A549 (cell line): ENCODE results near the gene IQSEC3.

Source experiments
- CEBPB ChIP-seq, 2 experiments: fragments of >200 bp in 1 of 2; sonication (Bioruptor Twin) in 1 of 2; formaldehyde crosslinking in 1 of 2; IDR thresholded peaks; 2 replicates each; pipeline ENCODE4 v1.6.1; 2012 to 2016
- NFE2L2 ChIP-seq: fragments of 150-350 bp; conservative IDR thresholded peaks from 2 replicates; pipeline ENCODE4 v1.6.1; 2014; ENCODE audit warnings: low read length
- PHF8 ChIP-seq: fragments of 200-600 bp; sonication (generic); IDR thresholded peaks from 2 replicates; pipeline ENCODE4 v1.6.1; 2016; ENCODE audit warnings: low read depth, mild to moderate bottlenecking, antibody characterized with exemption, moderate library complexity, borderline replicate concordance
- POLR2A ChIP-seq: IDR thresholded peaks from 2 replicates; pipeline ENCODE4 v1.6.1; 2012; ENCODE audit warnings: mild to moderate bottlenecking, low read length
- RAD21 ChIP-seq, 2 experiments: fragments of >200 bp in 1 of 2; sonication (Bioruptor Twin) in 1 of 2; formaldehyde crosslinking in 1 of 2; IDR thresholded peaks in 1 of 2; conservative IDR thresholded peaks in 1 of 2; 2 replicates in 1 of 2; 3 replicates in 1 of 2; pipeline ENCODE4 v1.6.1; 2012 to 2018; ENCODE audit warnings: inconsistent platforms in 1 of 2
- RCOR1 ChIP-seq: fragments of 150-350 bp; IDR thresholded peaks from 2 replicates; pipeline ENCODE4 v1.6.1; 2014; ENCODE audit warnings: antibody characterized with exemption, low read length, low read depth
- TF ChIP-seq, protein P1 (sequence below): fragments of >200 bp; sonication (Bioruptor Twin); formaldehyde crosslinking; IDR thresholded peaks from 3 replicates; pipeline ENCODE4 v1.5.1; 2016
- TF ChIP-seq, protein P2 (sequence below): fragments of 200-600 bp; sonication (generic); IDR thresholded peaks from 2 replicates; pipeline ENCODE4 v1.6.1; 2016; ENCODE audit warnings: antibody characterized with exemption, mild to moderate bottlenecking, moderate library complexity

DNA sequence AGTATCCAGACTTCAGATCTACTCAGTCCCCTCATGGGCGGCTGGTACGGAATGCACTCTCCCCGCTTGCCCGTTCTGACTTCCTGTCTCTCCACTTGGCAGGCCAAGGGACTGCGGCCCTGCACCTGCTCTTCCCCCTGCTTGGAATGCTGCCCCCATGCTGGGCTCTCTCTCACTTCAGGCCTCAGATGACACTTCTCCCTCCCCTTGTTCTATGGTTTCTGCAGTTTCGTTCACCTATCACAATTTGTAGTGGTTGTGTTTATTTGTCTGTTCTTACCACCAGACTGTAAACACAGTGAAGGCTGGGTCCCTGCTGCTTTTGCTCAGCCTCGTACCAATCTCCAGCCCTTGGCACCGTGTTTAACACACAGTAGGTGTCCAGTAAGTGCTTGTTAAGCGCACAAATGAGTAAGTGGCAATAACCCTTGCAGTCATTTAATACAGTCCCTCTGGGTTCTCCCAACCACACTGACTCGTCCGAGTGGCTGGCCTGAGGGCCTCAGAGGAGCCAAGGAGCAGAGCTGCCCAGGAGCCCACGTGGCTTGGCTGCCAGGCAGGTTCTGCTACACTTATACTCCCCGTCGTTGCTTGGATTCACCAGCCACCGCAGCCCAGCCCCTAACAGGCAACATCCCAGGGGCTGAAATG, 135.6 kb downstream of the IQSEC3 start:
- TF ChIP-seq CEBPB (IDR thresholded peaks at IDR 0.05) (no peak), RCOR1 (no peak), POLR2A (no peak), RAD21 (conservative IDR thresholded peaks at IDR 0.05 in 1 of 2, IDR thresholded peaks at IDR 0.05 in 1 of 2) (no peak), NFE2L2 (no peak), PHF8 (no peak)
- TF ChIP-seq, protein P1, sequence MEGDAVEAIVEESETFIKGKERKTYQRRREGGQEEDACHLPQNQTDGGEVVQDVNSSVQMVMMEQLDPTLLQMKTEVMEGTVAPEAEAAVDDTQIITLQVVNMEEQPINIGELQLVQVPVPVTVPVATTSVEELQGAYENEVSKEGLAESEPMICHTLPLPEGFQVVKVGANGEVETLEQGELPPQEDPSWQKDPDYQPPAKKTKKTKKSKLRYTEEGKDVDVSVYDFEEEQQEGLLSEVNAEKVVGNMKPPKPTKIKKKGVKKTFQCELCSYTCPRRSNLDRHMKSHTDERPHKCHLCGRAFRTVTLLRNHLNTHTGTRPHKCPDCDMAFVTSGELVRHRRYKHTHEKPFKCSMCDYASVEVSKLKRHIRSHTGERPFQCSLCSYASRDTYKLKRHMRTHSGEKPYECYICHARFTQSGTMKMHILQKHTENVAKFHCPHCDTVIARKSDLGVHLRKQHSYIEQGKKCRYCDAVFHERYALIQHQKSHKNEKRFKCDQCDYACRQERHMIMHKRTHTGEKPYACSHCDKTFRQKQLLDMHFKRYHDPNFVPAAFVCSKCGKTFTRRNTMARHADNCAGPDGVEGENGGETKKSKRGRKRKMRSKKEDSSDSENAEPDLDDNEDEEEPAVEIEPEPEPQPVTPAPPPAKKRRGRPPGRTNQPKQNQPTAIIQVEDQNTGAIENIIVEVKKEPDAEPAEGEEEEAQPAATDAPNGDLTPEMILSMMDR: no peak
- TF ChIP-seq, protein P2, sequence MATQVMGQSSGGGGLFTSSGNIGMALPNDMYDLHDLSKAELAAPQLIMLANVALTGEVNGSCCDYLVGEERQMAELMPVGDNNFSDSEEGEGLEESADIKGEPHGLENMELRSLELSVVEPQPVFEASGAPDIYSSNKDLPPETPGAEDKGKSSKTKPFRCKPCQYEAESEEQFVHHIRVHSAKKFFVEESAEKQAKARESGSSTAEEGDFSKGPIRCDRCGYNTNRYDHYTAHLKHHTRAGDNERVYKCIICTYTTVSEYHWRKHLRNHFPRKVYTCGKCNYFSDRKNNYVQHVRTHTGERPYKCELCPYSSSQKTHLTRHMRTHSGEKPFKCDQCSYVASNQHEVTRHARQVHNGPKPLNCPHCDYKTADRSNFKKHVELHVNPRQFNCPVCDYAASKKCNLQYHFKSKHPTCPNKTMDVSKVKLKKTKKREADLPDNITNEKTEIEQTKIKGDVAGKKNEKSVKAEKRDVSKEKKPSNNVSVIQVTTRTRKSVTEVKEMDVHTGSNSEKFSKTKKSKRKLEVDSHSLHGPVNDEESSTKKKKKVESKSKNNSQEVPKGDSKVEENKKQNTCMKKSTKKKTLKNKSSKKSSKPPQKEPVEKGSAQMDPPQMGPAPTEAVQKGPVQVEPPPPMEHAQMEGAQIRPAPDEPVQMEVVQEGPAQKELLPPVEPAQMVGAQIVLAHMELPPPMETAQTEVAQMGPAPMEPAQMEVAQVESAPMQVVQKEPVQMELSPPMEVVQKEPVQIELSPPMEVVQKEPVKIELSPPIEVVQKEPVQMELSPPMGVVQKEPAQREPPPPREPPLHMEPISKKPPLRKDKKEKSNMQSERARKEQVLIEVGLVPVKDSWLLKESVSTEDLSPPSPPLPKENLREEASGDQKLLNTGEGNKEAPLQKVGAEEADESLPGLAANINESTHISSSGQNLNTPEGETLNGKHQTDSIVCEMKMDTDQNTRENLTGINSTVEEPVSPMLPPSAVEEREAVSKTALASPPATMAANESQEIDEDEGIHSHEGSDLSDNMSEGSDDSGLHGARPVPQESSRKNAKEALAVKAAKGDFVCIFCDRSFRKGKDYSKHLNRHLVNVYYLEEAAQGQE: no peak
